ENCODE data around the gene GYS2. TPM values are rescaled to one million over a fixed set of nuclear protein-coding genes. Genes with fewer than 3 reads are reported as not detected.
A peak's percentile ranks its signal among the peaks of the same experiment; 100 is the strongest.

The GYS2 gene
- 0.26 TPM in 1 of 2 replicates, not detected in the other for total RNA-seq

DNA sequence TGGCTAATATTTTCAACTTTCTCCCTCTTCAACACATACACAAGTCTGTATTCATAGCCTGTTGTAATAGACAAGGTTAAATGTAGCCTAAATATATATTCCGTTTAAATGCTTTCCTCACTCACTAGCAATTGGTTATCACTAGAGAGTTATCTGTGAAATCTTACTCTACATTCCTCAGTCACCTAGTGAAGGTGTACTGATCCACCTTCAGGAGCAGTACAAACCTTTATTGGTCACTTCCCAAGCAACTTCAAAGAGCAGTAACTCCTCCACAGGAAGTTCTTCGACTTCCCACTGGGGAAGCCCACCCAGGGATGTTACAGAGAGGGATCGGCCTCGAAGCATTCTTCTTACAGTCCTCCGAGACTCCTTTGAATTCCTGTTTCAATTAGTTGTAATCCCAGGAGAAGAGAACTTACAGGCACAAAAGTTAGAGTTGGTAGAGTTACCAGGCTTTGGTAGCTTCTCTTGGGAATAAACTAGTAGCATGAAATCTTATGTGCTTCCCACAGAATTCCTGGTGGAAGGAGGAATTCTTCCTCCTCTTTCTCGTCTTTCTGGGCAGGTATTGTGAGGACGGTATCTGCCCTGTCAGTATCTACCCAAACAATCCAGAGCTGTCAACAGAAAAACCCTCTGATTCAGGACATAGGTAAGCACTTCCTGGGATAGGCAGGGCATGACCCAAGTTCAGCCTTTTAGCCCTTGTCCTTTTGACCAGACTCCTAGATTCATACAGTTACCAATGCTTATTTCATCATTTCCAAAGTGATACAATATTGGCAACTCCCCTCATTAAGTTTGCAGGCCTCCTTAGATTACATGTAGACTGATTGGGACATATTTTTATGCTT, at the start of gene GYS2:
TSS of gene GYS2 (minus strand) at position 603 of the 857 bp plus-strand sequence. CDS start at position 348, 255 bp downstream.
- H3K36me3 ChIP-seq (ENCODE audit: control insufficient read depth, insufficient read depth, low read length) = no peaks in the 10 kb centered on the region
- no peak within 1 kb of the TSS for H3K4me3 ChIP-seq (ENCODE audit: low read depth, low read length)
- H3K27me3 ChIP-seq (ENCODE audit: control insufficient read depth, insufficient read depth, low read length) = no peaks in the 10 kb centered on the region
- DNase-seq (ENCODE audit: low read depth) = no peak
- TF ChIP-seq, protein P1, sequence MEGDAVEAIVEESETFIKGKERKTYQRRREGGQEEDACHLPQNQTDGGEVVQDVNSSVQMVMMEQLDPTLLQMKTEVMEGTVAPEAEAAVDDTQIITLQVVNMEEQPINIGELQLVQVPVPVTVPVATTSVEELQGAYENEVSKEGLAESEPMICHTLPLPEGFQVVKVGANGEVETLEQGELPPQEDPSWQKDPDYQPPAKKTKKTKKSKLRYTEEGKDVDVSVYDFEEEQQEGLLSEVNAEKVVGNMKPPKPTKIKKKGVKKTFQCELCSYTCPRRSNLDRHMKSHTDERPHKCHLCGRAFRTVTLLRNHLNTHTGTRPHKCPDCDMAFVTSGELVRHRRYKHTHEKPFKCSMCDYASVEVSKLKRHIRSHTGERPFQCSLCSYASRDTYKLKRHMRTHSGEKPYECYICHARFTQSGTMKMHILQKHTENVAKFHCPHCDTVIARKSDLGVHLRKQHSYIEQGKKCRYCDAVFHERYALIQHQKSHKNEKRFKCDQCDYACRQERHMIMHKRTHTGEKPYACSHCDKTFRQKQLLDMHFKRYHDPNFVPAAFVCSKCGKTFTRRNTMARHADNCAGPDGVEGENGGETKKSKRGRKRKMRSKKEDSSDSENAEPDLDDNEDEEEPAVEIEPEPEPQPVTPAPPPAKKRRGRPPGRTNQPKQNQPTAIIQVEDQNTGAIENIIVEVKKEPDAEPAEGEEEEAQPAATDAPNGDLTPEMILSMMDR (IDR thresholded peaks at IDR 0.05; ENCODE audit: insufficient read depth, low read length, severe bottlenecking) = no peak
- FAIRE-seq = no peak

DNA sequence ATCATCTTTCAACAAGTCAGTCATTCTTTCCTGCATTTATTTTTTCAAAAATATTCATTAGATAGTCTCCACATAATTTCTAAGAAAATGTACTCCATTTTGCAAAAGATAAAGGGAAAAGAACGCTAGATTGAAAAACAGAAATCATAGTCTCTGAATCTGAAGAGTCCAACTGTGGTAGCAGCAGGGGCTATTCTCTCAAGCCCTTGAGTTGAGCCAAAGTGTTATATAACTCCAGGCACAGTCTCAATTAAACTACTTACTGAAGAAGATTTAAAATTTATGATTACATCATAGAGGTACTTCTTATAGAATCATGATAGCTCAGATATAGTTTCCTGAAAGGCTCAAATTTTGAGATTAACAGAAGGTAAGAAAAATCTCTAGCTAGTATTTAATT, 47.2 kb upstream of the GYS2 start:
- DNase-seq (ENCODE audit: low read depth) = no peak
- TF ChIP-seq, protein P1 (IDR thresholded peaks at IDR 0.05; ENCODE audit: insufficient read depth, low read length, severe bottlenecking) = no peak
- H3K4me3 ChIP-seq (ENCODE audit: low read depth, low read length) = no peak overlapping the region
- H3K36me3 ChIP-seq (ENCODE audit: control insufficient read depth, insufficient read depth, low read length) = peaks cover 10% of the 10 kb centered on the region
- no peaks in the 10 kb centered on the region for H3K27me3 ChIP-seq (ENCODE audit: control insufficient read depth, insufficient read depth, low read length)
- no peak for FAIRE-seq

DNA sequence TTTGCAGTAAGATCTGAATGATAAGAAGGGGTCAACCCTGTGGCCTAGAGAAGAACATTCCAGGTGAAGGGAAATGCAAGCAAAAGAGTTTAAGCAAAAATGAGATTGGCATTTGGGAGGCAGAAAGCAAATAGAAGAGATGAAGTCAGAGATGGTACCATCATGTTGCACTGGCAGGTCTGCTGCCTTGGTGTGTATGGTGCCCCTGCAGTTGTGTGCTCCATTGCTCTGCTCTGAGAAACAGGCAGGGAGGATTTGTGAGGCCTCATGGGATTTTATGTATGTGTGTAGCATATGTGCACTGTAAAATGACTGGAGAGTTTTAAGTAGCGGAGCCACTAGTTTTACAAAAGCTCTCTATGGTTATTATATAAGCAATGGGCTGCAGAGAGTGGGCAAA, 46.4 kb upstream of the GYS2 start:
- H3K27me3 ChIP-seq (ENCODE audit: control insufficient read depth, insufficient read depth, low read length) = no peaks in the 10 kb centered on the region
- TF ChIP-seq, protein P1 (IDR thresholded peaks at IDR 0.05; ENCODE audit: insufficient read depth, low read length, severe bottlenecking) = no peak
- peak; percentile 55 for FAIRE-seq
- no peak for DNase-seq (ENCODE audit: low read depth)
- peaks cover 10% of the 10 kb centered on the region for H3K36me3 ChIP-seq (ENCODE audit: control insufficient read depth, insufficient read depth, low read length)
- no peak overlapping the region for H3K4me3 ChIP-seq (ENCODE audit: low read depth, low read length)

DNA sequence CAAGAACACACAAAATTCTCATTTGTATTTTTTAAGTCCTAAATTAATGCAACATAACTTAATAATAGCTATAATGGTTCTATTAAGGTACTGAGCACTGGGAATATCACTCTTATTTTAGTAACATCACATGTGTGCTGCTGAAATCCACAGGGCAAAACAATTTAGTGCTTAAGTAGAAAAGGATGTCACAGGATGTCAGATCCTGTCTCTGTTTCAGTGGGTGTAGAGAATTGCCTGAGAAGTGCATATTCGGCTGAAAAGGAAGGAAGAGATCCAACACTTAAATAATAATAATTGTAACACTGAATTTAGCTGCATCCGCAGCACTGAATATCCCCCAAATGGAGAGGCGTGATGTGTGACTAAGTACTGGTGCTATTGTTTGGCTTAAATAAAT, 44.4 kb upstream of the GYS2 start:
- H3K4me3 ChIP-seq (ENCODE audit: low read depth, low read length) = no peak overlapping the region
- H3K27me3 ChIP-seq (ENCODE audit: control insufficient read depth, insufficient read depth, low read length) = no peaks in the 10 kb centered on the region
- H3K36me3 ChIP-seq (ENCODE audit: control insufficient read depth, insufficient read depth, low read length) = peaks cover 12% of the 10 kb centered on the region
- TF ChIP-seq, protein P1 (IDR thresholded peaks at IDR 0.05; ENCODE audit: insufficient read depth, low read length, severe bottlenecking) = no peak
- FAIRE-seq (no peak), DNase-seq (ENCODE audit: low read depth) (no peak)

DNA sequence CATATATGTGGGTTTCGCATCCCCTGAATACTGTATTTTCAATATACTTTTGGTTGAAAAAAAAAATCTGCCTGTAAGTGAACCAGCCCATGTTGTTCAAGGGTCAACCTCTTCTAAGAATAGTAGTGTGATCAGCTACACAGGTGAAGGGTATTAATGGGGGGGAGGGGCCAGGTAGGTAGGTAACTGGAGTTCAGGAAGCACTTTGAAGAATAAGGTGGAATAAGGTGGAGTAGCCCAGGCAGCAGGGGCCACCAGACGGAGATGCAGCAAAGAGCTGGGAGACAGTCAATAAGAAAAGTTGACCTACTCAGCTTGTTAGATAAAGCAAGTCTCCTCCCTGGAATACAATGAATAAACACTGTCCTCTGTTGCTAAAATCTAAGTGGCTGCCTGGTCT, 43.7 kb upstream of the GYS2 start:
- Histone ChIP-seq H3K27me3 (ENCODE audit: control insufficient read depth, insufficient read depth, low read length) (no peaks in the 10 kb centered on the region), H3K36me3 (ENCODE audit: control insufficient read depth, insufficient read depth, low read length) (peaks cover 10% of the 10 kb centered on the region), H3K4me3 (ENCODE audit: low read depth, low read length) (no peak overlapping the region)
- no peak for FAIRE-seq
- TF ChIP-seq, protein P1 (IDR thresholded peaks at IDR 0.05; ENCODE audit: insufficient read depth, low read length, severe bottlenecking) = no peak
- no peak for DNase-seq (ENCODE audit: low read depth)
